Sigmoid colon (tissue), 4 donors: Measurements from ENCODE around the gene TMEM39B.

ENCODE experiments used
- POLR2AphosphoS5 ChIP-seq, 4 donors: sonication (generic); formaldehyde crosslinking; IDR thresholded peaks; one replicate each; pipeline ENCODE4 v1.6.1; 2017; ENCODE audit warnings: antibody characterized with exemption in 4 of 4
- TF ChIP-seq, protein P1 (sequence below), 4 experiments: fragments of 450-650 bp in 3 of 4; fragments of 200-600 bp in 1 of 4; IDR thresholded peaks; one replicate each; pipeline ENCODE4 v1.5.1; 2016 to 2019; ENCODE audit warnings: antibody characterized with exemption in 4 of 4, mild to moderate bottlenecking in 3 of 4, moderate library complexity in 2 of 4

DNA sequence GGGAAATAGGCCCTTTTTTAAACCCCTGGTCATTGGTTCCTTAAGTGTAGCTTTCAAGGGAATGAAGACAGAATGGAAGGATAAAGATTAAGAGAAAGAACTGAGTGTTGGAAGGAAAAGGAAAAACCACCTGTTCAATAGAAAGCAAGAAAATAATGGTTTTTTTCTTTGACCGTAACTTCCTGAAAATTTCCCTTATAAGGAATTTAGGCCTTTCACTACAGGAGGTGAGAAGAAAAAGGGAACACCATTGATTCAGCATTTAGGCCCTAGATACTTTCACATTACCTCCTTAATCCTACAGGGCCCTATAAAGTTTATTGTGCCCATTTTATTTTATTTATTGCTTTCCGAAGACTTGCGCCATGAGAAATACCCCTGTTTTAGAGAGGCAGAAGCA, 54.0 kb downstream of the TMEM39B start:
- TF ChIP-seq, protein P1, sequence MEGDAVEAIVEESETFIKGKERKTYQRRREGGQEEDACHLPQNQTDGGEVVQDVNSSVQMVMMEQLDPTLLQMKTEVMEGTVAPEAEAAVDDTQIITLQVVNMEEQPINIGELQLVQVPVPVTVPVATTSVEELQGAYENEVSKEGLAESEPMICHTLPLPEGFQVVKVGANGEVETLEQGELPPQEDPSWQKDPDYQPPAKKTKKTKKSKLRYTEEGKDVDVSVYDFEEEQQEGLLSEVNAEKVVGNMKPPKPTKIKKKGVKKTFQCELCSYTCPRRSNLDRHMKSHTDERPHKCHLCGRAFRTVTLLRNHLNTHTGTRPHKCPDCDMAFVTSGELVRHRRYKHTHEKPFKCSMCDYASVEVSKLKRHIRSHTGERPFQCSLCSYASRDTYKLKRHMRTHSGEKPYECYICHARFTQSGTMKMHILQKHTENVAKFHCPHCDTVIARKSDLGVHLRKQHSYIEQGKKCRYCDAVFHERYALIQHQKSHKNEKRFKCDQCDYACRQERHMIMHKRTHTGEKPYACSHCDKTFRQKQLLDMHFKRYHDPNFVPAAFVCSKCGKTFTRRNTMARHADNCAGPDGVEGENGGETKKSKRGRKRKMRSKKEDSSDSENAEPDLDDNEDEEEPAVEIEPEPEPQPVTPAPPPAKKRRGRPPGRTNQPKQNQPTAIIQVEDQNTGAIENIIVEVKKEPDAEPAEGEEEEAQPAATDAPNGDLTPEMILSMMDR (IDR thresholded peaks at IDR 0.05): no peak
- no peak for TF ChIP-seq POLR2AphosphoS5 (IDR thresholded peaks at IDR 0.05)
